DOHH2 (cell line): Measurements from ENCODE around the gene IL6R.

ENCODE experiments used
- EZH2phosphoT487 ChIP-seq: fragments of 200-600 bp; sonication (generic); IDR thresholded peaks from 2 replicates; pipeline ENCODE4 v1.6.1; 2017; ENCODE audit warnings: borderline replicate concordance, mild to moderate bottlenecking, antibody characterized with exemption, low read length, moderate library complexity, mixed read lengths
- TF ChIP-seq, protein P1 (sequence below): fragments of 200-600 bp; sonication (generic); IDR thresholded peaks from one replicate; pipeline ENCODE4 v1.5.1; 2014; ENCODE audit warnings: antibody characterized with exemption, mild to moderate bottlenecking, low read depth, low read length; ENCODE audit not compliant: poor library complexity, severe bottlenecking

DNA sequence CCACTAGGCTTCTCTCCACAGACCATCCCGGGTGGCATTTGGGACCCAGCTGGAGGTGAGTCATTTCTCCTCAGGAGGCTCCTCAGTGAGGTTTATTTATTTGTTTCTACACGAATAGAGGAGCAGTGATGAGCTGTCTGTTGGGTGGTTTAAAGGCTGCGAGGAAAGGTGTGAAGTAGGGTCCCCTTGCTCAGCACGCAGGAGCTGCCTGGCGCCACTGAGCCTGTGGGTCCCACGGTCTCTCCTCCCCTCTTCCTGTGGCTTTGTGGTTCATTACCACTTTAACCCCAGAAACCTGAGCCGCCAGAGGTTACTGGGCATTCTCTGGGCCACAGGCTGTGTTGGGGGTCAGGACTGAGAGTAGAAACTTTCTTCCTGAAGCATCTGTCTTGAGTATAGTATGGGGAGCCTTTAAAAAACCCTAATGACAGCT, 39.9 kb downstream of the IL6R start:
- TF ChIP-seq, protein P1, sequence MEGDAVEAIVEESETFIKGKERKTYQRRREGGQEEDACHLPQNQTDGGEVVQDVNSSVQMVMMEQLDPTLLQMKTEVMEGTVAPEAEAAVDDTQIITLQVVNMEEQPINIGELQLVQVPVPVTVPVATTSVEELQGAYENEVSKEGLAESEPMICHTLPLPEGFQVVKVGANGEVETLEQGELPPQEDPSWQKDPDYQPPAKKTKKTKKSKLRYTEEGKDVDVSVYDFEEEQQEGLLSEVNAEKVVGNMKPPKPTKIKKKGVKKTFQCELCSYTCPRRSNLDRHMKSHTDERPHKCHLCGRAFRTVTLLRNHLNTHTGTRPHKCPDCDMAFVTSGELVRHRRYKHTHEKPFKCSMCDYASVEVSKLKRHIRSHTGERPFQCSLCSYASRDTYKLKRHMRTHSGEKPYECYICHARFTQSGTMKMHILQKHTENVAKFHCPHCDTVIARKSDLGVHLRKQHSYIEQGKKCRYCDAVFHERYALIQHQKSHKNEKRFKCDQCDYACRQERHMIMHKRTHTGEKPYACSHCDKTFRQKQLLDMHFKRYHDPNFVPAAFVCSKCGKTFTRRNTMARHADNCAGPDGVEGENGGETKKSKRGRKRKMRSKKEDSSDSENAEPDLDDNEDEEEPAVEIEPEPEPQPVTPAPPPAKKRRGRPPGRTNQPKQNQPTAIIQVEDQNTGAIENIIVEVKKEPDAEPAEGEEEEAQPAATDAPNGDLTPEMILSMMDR, result no peak
- no peak for TF ChIP-seq EZH2phosphoT487
